ENCODE results near the gene ANKRD11.
"Not testable (repeated sequence)": the region's sequence is repeated elsewhere in the genome, so short reads cannot be mapped to it uniquely, and the experiment has no call there.

The ANKRD11 gene

GRCh38 chr16:89312598-89313299 is 177.6 kb downstream of the ANKRD11 start:
- in situ Hi-C loops (cut with HindIII; ENCODE audit: low sequenced_read_pairs): no loop called here
- TF ChIP-seq CTCF (IDR thresholded peaks at IDR 0.05; ENCODE audit: low read depth, low read length): no peak
- DNase-seq (ENCODE audit: low read depth, low spot score): no peak
- H3K4me3 ChIP-seq (ENCODE audit: low read depth, low read length): no peak overlapping the region

- in situ Hi-C loops (cut with HindIII; ENCODE audit: low sequenced_read_pairs): no loop called here
- no peak overlapping the region for H3K4me3 ChIP-seq (ENCODE audit: low read depth, low read length)
- no peak for TF ChIP-seq CTCF (IDR thresholded peaks at IDR 0.05; ENCODE audit: low read depth, low read length)
- DNase-seq (ENCODE audit: low read depth, low spot score): no peak
These were observed 178.2 kb downstream of the ANKRD11 start for GRCh38 chr16:89312194-89312593.

- no peak for DNase-seq (ENCODE audit: low read depth, low spot score)
- TF ChIP-seq CTCF (IDR thresholded peaks at IDR 0.05; ENCODE audit: low read depth, low read length): no peak
- in situ Hi-C loops (cut with HindIII; ENCODE audit: low sequenced_read_pairs): no loop called here
- no peak overlapping the region for H3K4me3 ChIP-seq (ENCODE audit: low read depth, low read length)
These were observed 178.7 kb downstream of the ANKRD11 start for GRCh38 chr16:89311636-89312035.

- DNase-seq (ENCODE audit: low read depth, low spot score): no peak
- in situ Hi-C loops (cut with HindIII; ENCODE audit: low sequenced_read_pairs): no loop called here
- no peak overlapping the region for H3K4me3 ChIP-seq (ENCODE audit: low read depth, low read length)
- TF ChIP-seq CTCF (IDR thresholded peaks at IDR 0.05; ENCODE audit: low read depth, low read length): no peak
These were observed 180.8 kb downstream of the ANKRD11 start for GRCh38 chr16:89309438-89310122.

GRCh38 chr16:89308391-89309333 is 181.7 kb downstream of the ANKRD11 start:
- in situ Hi-C loops (cut with HindIII; ENCODE audit: low sequenced_read_pairs): no loop called here
- DNase-seq (ENCODE audit: low read depth, low spot score): no peak
- peak; percentile 65 for TF ChIP-seq CTCF (IDR thresholded peaks at IDR 0.05; ENCODE audit: low read depth, low read length)
- no peak overlapping the region for H3K4me3 ChIP-seq (ENCODE audit: low read depth, low read length)

- no peak overlapping the region for H3K4me3 ChIP-seq (ENCODE audit: low read depth, low read length)
- in situ Hi-C loops (cut with HindIII; ENCODE audit: low sequenced_read_pairs): no loop called here
- DNase-seq (ENCODE audit: low read depth, low spot score): no peak
- no peak for TF ChIP-seq CTCF (IDR thresholded peaks at IDR 0.05; ENCODE audit: low read depth, low read length)
These were observed 182.9 kb downstream of the ANKRD11 start for GRCh38 chr16:89307421-89307805.

GRCh38 chr16:89306457-89307420 is 183.6 kb downstream of the ANKRD11 start:
- DNase-seq (ENCODE audit: low read depth, low spot score); H3K4me3 ChIP-seq (ENCODE audit: low read depth, low read length); in situ Hi-C loops (cut with HindIII; ENCODE audit: low sequenced_read_pairs): not testable (repeated sequence)

All from astrocyte of the spinal cord (primary cell).